NOMO-1 treated with DMSO at 0.1 percent for 48 hours (cell line): ENCODE data around the gene PPIL4.
"Not testable (repeated sequence)": the region's sequence is repeated elsewhere in the genome, so short reads cannot be mapped to it uniquely, and the experiment has no call there.

Experiments used
- DNase-seq: peaks from one replicate; lab custom pipeline; 2025; ENCODE audit not compliant: unreplicated experiment; lab: John Stamatoyannopoulos, UW

PPIL4 gene

DNA sequence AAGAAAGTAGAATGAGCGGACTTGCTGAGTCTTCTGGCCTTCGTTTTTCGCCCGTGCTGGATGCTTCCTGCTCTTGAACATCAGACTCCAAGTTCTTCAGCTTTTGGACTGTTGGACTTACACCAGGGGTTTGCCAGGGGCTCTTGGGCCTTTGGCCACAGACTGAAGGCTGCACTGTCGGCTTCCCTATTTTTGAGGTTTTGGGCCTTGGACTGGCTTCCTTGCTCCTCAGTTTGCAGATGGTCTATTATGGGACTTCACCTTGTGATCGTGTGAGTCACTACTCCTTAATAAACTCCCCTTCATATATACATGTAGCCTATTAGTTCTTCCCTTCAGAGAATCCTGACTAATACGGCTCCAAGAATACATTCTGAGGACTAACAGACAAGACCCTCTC lies 83.1 kb downstream of the PPIL4 start:
- DNase-seq = not testable (repeated sequence)

DNA sequence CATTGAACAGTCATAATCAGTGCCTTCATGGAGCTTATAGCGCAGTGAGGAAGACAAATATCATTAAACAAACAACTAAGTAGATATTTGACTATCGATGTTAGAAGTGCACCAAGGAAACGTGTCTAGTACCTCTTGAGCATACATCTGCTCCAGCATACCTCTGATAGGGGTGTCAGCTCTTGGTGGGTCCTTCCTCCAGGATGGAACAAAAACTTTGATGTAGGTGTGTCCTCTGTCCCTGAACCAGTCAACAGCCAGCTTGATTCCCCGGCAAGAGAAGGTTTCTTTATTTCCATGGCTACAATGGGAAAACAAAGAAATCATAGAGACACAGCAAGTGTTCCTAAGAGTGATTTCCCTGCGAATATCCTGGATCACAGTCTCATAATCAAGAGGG lies 84.2 kb downstream of the PPIL4 start:
- DNase-seq = no peak

DNA sequence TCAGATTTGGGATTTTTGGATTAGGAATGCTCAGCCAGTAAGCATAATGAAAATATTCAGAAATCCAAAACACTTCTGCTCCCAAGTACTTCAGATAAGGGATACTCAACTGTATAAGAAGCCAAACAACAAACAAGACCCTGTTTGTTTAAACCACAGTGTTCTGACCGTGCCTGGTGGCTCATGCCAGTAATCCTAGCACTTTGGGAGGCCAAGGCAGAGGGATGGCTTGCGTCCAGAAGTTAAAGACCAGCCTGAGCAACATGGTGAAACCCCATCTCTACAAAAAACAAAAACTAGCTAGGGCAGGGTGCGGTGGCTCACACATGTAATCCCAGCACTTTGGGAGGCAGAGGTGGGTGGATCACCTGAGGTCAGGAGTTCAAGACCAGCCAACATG lies 85.6 kb downstream of the PPIL4 start:
- DNase-seq = not testable (repeated sequence)

DNA sequence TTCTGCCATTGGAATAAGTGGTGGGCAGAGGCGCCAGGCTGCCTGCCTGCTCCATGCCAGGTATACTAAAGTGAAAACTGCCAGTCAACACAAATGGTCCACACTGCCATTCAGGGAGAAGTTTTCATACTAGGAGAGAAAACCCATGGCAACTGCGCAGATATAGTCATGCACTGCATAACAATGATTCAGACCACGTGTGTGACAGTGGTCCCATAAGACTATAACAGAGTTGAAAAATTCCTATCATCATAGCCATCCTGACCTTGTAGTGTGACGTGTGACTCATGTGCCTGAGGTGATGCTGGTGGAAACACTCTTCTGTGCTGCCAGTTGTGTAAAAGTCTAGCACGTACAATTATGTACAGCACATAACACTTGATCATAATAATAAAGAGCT lies 86.1 kb downstream of the PPIL4 start:
- DNase-seq = no peak

DNA sequence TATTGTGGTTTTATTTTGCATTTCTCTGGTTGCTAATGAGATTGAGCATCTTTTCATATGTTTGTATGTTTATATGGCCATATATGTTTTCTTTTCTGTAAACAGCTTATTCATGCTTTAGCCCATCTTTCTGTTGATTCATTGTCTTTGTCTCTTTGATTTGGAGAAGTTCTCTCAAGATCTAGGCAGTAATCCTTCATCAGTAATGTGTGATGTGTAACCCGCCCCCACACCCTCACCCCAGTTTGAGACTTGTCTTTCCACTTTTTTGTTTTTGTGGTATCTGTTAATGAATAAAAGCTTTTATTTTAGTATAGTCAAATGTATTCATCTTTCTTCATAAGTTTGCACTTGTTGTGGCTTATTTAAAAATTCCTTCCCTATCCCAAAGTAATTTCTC lies 87.0 kb downstream of the PPIL4 start:
- no peak for DNase-seq

DNA sequence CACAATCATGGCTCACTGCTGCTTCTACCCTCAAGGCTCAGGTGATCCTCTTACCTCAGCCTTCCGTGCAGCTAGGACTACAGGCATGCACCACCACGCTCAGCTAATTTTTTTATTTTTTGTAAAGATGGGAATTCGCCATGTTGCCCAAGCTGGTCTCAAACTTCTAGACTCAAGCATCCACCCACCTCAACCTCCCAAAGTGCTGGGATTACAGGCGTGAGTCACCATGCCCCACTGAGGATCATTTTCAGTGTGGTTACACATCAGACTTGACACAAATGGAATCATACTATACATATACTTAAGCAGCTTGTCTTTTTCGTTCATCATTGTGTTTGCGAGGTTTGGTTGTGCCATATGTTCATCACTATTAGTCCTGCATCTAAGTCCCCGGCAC lies 87.6 kb downstream of the PPIL4 start:
- no peak for DNase-seq

DNA sequence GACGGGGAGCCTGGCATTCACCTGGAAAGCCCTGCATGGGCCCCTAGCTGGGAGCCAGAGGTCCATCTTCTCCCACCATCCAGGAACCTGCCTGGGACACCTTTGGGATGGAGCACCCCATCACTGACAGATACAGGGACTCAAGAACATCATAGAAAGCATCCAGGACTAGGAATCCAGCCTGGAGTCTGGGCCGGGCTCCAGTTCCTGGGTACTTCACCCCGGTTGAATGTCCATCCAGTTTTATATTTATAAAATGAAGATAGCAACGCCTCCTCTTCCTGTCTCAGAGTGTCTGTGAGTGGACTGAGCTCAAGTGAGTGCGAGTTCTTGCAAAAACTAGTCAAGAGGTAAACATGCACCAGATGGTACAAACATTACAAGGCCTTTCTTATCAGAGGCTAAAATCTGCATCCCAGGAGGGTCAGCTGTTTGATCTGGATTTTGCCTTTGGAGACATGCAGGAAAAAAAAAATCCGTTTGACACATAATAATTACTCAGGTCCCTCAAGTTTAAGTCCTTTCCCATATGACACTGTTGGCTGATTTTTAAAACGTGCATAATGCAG lies 88.4 kb downstream of the PPIL4 start:
- DNase-seq = no peak

DNA sequence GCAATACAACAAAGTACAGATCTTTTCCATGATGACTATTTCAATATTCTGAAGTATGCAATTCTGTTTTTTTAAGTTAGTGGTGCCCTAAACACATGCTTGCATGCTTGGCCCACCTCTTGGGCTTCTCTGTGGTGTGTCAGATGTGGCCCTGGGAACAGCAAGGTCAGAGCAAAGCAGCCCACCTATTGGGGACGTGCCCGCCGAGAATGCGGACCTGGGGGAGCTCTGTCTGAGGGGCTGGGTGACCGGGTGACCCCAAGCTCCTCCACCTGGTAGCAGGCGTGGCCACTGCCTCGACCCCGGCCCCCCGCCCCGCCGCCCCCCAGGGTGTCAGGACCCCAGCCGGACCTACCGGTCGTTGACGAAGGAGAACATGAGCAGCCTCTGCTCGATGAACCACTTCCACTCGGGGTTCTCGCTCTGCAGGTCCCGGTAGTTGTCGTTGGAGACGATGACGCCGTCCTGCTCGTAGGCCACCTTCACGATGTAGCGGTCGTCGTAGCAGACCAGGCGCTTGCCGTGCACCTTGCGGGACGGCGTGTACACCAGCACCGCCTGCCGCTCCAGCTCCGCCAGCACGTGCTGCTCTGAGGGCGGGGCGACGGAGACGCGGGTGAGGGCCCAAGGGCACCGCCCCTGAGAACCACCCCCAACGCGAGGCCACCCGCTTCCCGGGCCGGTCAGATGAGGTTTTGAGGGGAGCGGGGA lies 89.4 kb downstream of the PPIL4 start:
- no peak for DNase-seq

DNA sequence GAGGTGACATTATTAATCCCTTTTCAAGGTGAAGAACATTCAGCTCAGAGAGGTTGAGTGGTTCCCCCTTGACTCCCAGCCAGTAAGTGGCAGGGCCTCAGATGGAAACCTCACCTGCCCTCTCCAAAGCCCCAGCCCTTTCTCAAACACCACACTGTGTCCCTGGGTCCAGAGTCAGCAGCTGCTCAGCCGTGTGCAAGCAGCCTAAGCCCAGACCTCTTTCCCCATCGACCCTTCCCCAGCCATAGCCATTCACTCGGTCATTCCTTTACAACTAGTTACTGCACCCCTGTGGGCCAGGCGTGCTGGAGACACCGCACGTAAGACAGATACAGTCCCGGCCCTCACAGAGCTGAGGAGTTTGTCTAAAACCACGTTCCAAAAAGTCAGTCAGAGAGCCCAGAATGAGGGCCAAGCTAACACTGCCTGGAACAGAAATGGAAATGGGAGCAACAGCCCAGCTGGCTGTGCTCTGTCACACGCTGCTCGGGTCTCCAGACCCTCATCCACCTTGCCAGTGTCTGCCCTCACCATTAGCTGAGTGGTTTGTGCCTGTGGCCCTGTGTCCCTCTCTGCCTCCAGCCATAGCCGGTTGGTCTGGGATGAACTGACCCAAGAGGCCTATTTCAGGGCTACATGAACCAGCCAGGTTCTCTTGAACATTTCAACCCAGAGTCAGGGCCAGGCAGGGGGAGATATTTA lies 90.7 kb downstream of the PPIL4 start:
- no peak for DNase-seq
